Activated CD4-positive, alpha-beta T cell treated with anti-CD3 and anti-CD28 coated beads, Interleukin-2, amount 50 U/mL, for 16 hours (primary cell): ENCODE results near the gene ANKMY1.

Source experiments
- DNase-seq: peaks from one replicate; pipeline ENCODE4 v3.0.0-alpha.2; 2020

ANKMY1 gene

DNA sequence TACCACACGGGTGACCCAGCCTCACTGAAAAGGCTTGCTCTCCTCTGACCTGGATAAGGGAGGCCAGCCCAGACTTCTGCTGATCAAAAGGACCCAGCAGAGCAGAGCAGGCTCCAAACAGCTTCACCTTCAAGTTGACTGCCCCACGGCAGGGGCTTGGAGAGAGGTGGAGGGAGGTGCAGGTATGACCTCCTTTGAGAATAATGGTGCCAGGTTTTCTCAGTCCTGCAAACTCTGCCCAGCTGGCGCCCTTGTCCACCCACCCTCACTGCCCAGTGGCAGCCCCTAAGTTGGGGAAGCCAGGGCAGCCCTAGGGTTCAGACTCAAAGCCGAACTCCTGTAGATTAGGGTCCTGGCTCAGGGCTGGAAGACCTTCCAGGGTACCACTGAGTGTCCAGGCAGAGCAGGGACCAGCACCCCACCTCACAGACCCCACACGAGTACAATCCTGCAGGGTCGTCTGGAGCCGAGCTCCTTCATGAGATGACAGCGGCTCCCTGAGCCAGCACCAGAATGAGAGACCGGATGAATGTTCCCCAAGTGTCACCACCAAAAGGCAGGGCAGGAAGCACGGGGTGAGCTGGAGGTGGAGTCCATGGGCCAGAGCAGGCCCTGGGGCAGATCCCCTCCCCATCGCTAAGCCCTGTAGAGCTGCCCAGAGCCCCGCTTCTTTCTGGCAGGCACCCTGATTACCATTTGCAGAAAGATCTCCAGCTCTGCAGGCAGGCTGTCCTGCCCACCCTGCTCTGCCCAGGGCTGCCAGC lies 125.9 kb downstream of the ANKMY1 start:
- DNase-seq = no peak

DNA sequence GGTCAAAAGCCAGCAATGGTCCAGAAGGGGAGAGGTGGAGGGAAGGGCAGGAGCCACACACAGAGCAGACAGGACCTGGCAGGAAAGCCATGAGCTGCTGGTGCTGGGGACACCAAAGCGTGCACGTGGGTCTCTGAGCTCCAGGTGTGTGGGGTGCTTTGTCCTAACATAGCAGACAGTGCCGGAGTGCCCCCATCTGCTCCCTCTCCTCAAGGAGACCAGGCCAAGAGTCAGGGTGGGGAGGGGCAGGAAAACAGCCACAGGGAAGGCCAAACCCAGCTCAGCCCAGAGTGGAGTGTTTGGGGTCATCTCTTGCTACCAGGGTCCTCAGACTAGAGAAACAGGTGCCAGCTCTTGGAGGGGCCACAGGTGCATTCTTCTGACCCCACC lies 126.5 kb downstream of the ANKMY1 start:
- no peak for DNase-seq

DNA sequence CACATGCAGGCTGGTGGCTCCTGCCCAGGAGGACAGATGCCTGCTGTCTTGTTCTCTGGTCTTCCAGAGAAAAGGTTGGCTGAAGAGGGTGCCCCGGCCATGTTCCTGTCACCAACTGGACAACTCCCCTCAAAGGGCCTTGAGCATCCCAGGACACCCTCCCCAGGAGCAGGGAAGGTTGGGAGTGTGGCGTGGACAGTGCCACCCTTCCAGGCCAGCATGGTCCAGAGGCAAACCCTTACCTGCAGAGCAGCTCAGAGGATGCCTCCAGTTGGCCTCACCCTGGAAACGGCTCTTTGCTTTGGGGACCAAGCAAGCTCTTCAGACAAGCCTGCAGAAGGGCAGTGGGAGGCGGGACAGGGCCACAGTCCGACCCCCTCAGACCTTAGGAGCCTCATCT lies 127.2 kb downstream of the ANKMY1 start:
- DNase-seq = no peak

DNA sequence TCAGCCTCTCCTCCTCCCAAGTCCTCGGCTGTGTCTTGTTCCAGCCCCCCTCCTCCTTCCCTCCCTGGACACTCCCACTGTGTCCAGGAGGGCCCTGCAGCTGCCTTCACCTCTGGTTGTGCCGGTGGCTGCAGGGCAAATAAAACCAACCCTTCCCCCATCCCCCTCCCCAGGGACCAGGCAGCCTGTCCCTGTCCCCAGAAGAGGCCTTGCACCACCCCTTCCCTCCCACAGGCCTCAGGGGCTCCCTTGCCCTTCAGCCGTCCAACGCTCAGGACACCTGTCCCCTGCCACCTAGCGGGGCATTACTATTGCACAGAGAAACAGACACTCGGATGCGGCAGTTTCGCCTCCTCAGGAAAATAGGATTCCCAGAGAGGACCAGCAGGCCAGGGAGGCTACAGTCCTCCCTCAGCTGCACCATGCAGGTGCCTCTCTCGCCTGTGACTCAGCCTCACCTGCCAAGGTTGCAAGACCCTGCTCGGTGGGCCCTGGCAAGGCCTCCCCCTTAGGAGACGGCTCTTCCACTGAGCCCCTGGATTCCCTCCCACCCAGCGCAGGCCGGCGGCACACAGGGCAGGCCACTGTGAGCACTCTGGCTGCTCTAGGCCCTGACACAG lies 127.8 kb downstream of the ANKMY1 start:
- no peak for DNase-seq
